ENCODE results near the gene GRM5. TPM values are rescaled to one million over a fixed set of nuclear protein-coding genes. Genes with fewer than 3 reads are reported as not detected.
"Not testable (repeated sequence)": the region's sequence is repeated elsewhere in the genome, so short reads cannot be mapped to it uniquely, and the experiment has no call there.

GRM5 gene
- total RNA-seq, 1 experiment from 2014 or later, result 0.34 TPM

GRCh38 chr11:88508759-88509581, 556.8 kb downstream of the GRM5 start:
- DNase-seq (ENCODE audit: low read depth), result no peak

- no peak for DNase-seq (ENCODE audit: low read depth)
Observed at GRCh38 chr11:88508418-88508758, 557.4 kb downstream of the GRM5 start.

GRCh38 chr11:88507771-88508417, 557.9 kb downstream of the GRM5 start:
- DNase-seq (ENCODE audit: low read depth), result no peak

- DNase-seq (ENCODE audit: low read depth), result no peak
Observed at GRCh38 chr11:88501541-88501940, 564.2 kb downstream of the GRM5 start.

GRCh38 chr11:88495836-88496235, 569.9 kb downstream of the GRM5 start:
- DNase-seq (ENCODE audit: low read depth), result no peak

- no peak for DNase-seq (ENCODE audit: low read depth)
Observed at GRCh38 chr11:88494848-88495247, 570.9 kb downstream of the GRM5 start.

- no peak for DNase-seq (ENCODE audit: low read depth)
Observed at GRCh38 chr11:88491674-88492073, 574.1 kb downstream of the GRM5 start.

- peak; percentile 36 for DNase-seq (ENCODE audit: low read depth)
Observed at GRCh38 chr11:88489030-88489429, 576.8 kb downstream of the GRM5 start.

- DNase-seq (ENCODE audit: low read depth), result no peak
Observed at GRCh38 chr11:88487646-88488045, 578.1 kb downstream of the GRM5 start.

- peak; percentile 47 for DNase-seq (ENCODE audit: low read depth)
Observed at GRCh38 chr11:88484873-88485621, 580.7 kb downstream of the GRM5 start.

- DNase-seq (ENCODE audit: low read depth), result no peak
Observed at GRCh38 chr11:88482871-88483301, 582.9 kb downstream of the GRM5 start.

GRCh38 chr11:88480223-88480622, 585.6 kb downstream of the GRM5 start:
- DNase-seq (ENCODE audit: low read depth), result peak; percentile 82

- DNase-seq (ENCODE audit: low read depth), result no peak
Observed at GRCh38 chr11:88478136-88478815, 587.5 kb downstream of the GRM5 start.

- no peak for DNase-seq (ENCODE audit: low read depth)
Observed at GRCh38 chr11:88475991-88476418, 589.8 kb downstream of the GRM5 start.

- DNase-seq (ENCODE audit: low read depth), result no peak
Observed at GRCh38 chr11:88474655-88475054, 591.1 kb downstream of the GRM5 start.

- no peak for DNase-seq (ENCODE audit: low read depth)
Observed at GRCh38 chr11:88469561-88470225, 596.1 kb downstream of the GRM5 start.

GRCh38 chr11:88464528-88464927, 601.3 kb downstream of the GRM5 start:
- no peak for DNase-seq (ENCODE audit: low read depth)

GRCh38 chr11:88463301-88463700, 602.5 kb downstream of the GRM5 start:
- not testable (repeated sequence) for DNase-seq (ENCODE audit: low read depth)

- not testable (repeated sequence) for DNase-seq (ENCODE audit: low read depth)
Observed at GRCh38 chr11:88458047-88458446, 607.7 kb downstream of the GRM5 start.

GRCh38 chr11:88455974-88456373, 609.8 kb downstream of the GRM5 start:
- no peak for DNase-seq (ENCODE audit: low read depth)

- DNase-seq (ENCODE audit: low read depth), result peak; percentile 55
Observed at GRCh38 chr11:88454881-88455280, 610.9 kb downstream of the GRM5 start.

Data from HT1080 (cell line).